ENCODE measurements around the gene PARD3B.

Gene PARD3B

GRCh38 chr2:204693262-204693661, 148.0 kb downstream of the PARD3B start:
- no peak for DNase-seq (ENCODE audit: low read depth in 2 of 2)

GRCh38 chr2:204695506-204695905, 150.2 kb downstream of the PARD3B start:
- DNase-seq (ENCODE audit: low read depth in 2 of 2) = no peak

GRCh38 chr2:204696124-204696523, 150.8 kb downstream of the PARD3B start:
- DNase-seq (ENCODE audit: low read depth in 2 of 2) = no peak

- no peak for DNase-seq (ENCODE audit: low read depth in 2 of 2)
Observed at GRCh38 chr2:204705243-204705932, 160.1 kb downstream of the PARD3B start.

- no peak for DNase-seq (ENCODE audit: low read depth in 2 of 2)
Observed at GRCh38 chr2:204706939-204707338, 161.7 kb downstream of the PARD3B start.

GRCh38 chr2:204713211-204713610, 167.9 kb downstream of the PARD3B start:
- DNase-seq (ENCODE audit: low read depth in 2 of 2) = no peak

GRCh38 chr2:204715361-204715760, 170.1 kb downstream of the PARD3B start:
- no peak for DNase-seq (ENCODE audit: low read depth in 2 of 2)

GRCh38 chr2:204717591-204717990, 172.3 kb downstream of the PARD3B start:
- no peak for DNase-seq (ENCODE audit: low read depth in 2 of 2)

GRCh38 chr2:204718607-204719006, 173.3 kb downstream of the PARD3B start:
- no peak for DNase-seq (ENCODE audit: low read depth in 2 of 2)

- DNase-seq (ENCODE audit: low read depth in 2 of 2) = no peak
Observed at GRCh38 chr2:204720874-204721273, 175.6 kb downstream of the PARD3B start.

- DNase-seq (ENCODE audit: low read depth in 2 of 2) = no peak
Observed at GRCh38 chr2:204722207-204722606, 176.9 kb downstream of the PARD3B start.

- no peak for DNase-seq (ENCODE audit: low read depth in 2 of 2)
Observed at GRCh38 chr2:204722691-204723090, 177.4 kb downstream of the PARD3B start.

- no peak for DNase-seq (ENCODE audit: low read depth in 2 of 2)
Observed at GRCh38 chr2:204725693-204726360, 180.6 kb downstream of the PARD3B start.

- no peak for DNase-seq (ENCODE audit: low read depth in 2 of 2)
Observed at GRCh38 chr2:204726831-204727230, 181.6 kb downstream of the PARD3B start.

- DNase-seq (ENCODE audit: low read depth in 2 of 2) = no peak
Observed at GRCh38 chr2:204727368-204727767, 182.1 kb downstream of the PARD3B start.

- DNase-seq (ENCODE audit: low read depth in 2 of 2) = no peak
Observed at GRCh38 chr2:204730603-204731002, 185.3 kb downstream of the PARD3B start.

- DNase-seq (ENCODE audit: low read depth in 2 of 2) = no peak
Observed at GRCh38 chr2:204732019-204732418, 186.7 kb downstream of the PARD3B start.

GRCh38 chr2:204737296-204737695, 192.0 kb downstream of the PARD3B start:
- DNase-seq (ENCODE audit: low read depth in 2 of 2) = no peak

- DNase-seq (ENCODE audit: low read depth in 2 of 2) = no peak
Observed at GRCh38 chr2:204738721-204739120, 193.4 kb downstream of the PARD3B start.

- no peak for DNase-seq (ENCODE audit: low read depth in 2 of 2)
Observed at GRCh38 chr2:204743393-204743960, 198.2 kb downstream of the PARD3B start.

GRCh38 chr2:204744506-204744905, 199.2 kb downstream of the PARD3B start:
- DNase-seq (ENCODE audit: low read depth in 2 of 2) = no peak

- DNase-seq (ENCODE audit: low read depth in 2 of 2) = no peak
Observed at GRCh38 chr2:204748286-204748685, 203.0 kb downstream of the PARD3B start.

- DNase-seq (ENCODE audit: low read depth in 2 of 2) = no peak
Observed at GRCh38 chr2:204749319-204749718, 204.0 kb downstream of the PARD3B start.
